Spleen (tissue), 7 donors: ENCODE measurements around the gene GOLGA3.

Experiments
- CTCF ChIP-seq, 11 experiments: fragments of 200-600 bp in 7 of 11; fragments of 450-650 bp in 4 of 11; sonication (generic) in 4 of 11; IDR thresholded peaks in 8 of 11; conservative IDR thresholded peaks in 3 of 11; 1 replicate in 7 of 11; 2 replicates in 4 of 11; pipeline versions ENCODE4 v1.4.0 to v1.8.0; 2016 to 2021; ENCODE audit warnings: antibody characterized with exemption in 11 of 11, inconsistent platforms in 4 of 11, mild to moderate bottlenecking in 1 of 11
- POLR2A ChIP-seq, 3 donors: fragments of 450-650 bp; IDR thresholded peaks; one replicate each; pipeline ENCODE4 v1.5.1; 2017; ENCODE audit warnings: antibody characterized with exemption in 3 of 3, mild to moderate bottlenecking in 1 of 3
- POLR2AphosphoS5 ChIP-seq, 3 donors: sonication (generic); formaldehyde crosslinking; IDR thresholded peaks; one replicate each; pipeline ENCODE4 v1.5.1; 2017; ENCODE audit warnings: antibody characterized with exemption in 3 of 3
- donor health status: DM: no; HTN: no; CAD: no; lungs with moderate emphysema.
- donor health status: DM: no; HTN: no; CAD: no.
- donor health status: DM: no; HTN: no; CAD: no.

GRCh38 chr12:132872073-132872855 lies 43.6 kb upstream of the GOLGA3 start:
- TF ChIP-seq POLR2AphosphoS5 (IDR thresholded peaks at IDR 0.05) (no peak), CTCF (IDR thresholded peaks at IDR 0.05 in 8 of 11, conservative IDR thresholded peaks at IDR 0.05 in 3 of 11) (no peak), POLR2A (IDR thresholded peaks at IDR 0.05) (no peak)
